Hypothalamus (tissue), 51 donors: ENCODE results near the gene DRC3.
"Not testable (repeated sequence)": the region's sequence is repeated elsewhere in the genome, so short reads cannot be mapped to it uniquely, and the experiment has no call there.

Experiments
- DNase-seq, 51 donors: peaks; one replicate each; lab custom pipeline; 2025; lab: John Stamatoyannopoulos, UW

DRC3 gene

DNA sequence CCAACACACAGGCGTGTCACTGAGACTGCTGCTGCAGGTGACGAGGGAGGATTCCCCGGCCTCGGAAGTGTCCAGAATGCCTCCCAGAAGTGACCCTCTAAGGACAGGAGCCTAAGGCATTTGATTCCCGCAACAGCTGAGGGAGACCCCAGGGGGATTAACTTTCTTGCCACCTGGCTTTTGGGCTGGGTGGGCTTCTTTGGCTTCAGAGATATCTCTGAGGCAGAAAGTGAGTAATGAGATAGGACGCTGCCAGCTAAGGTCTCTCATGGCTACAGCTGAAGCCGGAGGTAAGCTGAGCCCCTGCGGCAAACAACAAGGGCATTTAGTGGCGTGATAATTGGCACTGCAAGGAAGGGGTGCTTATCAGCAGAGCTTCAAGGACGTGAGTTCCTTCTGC is 17.0 kb downstream of the DRC3 start:
- no peak for DNase-seq

DNA sequence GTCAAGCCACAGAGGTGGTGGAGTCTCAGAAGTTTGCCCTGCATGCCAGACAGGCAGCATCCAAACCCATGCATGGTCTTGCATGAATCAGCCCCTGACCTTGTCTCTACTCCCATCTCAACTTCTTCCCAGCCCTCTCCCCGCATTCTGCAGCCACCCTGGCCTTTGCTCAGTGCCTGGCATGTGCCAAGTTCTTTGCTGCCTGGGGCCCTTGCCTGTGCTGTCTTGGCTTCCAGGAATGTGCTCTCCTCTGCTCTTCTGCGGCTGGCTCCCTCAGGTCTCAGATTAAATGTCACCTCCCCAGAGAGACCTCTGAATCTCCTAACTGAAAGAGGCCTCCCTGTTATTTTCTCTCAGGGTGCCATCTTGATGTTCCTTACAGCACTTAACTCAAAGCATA is 17.6 kb downstream of the DRC3 start:
- no peak for DNase-seq

DNA sequence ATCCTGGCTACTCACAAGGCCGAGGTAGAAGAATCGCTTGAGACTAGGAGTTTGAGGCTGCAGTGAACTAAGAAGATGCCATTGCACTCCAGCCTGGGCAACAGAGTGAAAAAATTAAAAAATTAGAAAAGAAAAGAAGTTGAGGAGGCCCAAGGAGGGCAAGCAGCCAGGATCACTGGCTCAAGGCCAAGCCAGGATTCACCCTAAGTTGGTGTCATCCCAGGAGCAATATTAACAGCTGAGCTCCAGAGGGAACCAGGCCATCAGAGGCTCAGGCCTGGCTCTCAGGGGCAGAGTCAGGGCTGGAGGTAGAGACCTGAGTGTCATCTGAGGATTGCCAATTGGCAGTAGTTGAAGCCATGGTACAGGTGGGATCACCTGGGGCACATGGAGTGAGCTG is 20.7 kb downstream of the DRC3 start:
- DNase-seq, result no peak

DNA sequence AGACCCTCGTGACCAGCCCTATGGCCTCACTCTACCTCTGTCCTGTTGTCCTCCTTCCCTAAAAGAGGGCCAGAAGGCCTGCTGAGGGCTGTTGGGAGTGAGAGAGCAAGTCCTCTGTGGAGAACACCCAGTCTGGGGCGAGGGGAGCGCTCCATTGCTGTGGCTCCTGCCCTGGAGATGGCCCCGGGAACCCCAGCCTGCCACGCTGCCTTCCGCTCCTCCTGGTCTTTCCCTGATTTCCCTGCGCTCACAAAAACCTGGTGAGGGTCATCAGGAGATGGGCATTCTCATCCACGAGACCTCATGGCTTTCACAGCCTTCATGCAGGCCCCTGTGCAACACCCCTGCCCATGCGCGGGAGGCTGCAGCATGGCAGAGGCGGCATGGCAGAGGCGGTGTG is 21.2 kb downstream of the DRC3 start:
- no peak for DNase-seq

DNA sequence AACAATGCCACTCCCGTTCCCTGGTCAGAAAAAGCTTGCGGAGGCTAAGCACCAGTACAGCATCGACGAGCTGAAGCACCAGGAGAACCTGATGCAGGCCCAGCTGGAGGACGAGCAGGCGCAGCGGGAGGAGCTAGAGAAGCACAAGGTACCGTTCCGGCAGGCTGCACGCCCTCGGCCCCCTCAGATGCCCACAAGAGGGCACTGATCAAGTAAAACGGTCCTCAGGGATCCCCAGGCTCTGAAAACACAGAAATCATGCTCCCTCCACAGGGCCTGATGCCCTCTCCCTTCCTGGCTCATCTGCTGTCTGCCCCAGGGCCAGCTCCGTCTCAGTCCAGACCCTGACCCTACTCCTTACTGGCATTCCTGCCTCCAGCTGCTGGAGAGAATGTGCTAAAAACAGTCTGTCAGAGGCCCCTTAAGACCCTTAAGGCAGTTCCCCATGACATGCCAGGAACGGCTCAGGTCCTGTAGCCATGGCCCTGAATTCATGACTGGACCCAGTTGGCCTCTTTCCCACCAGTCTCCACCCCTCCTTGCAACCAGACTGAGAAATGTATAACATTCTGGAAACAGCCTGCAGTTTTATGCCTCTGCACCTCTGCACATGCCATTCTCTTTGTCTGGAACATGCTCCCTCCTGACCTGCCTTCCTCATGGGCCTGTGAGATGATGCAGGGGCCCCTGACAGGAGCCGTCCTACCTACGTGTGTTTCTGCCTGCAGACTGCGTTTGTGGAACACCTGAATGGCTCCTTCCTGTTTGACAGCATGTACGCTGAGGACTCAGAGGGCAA is 21.8 kb downstream of the DRC3 start:
- DNase-seq, result peak in 15 of 51 donors; percentile 4 to 47 (median 15)

DNA sequence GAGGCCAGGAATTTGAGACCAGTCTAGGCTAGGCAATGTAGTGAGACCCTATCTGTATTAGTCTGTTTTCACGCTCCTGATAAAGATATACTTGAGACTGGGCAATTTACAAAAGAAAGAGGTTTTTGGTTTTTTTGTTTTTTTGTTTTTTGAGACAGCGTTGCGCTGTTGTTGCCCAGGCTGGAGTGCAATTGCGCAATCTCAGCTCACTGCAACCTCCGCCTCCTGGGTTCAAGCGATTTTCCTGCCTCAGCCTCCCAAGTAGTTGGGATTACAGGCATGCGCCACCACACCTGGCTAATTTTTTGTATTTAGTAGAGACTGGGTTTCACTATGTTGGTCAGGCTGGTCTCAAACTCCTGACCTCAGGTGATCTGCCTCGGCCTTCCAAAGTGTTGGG is 23.2 kb downstream of the DRC3 start:
- DNase-seq, result not testable (repeated sequence)

DNA sequence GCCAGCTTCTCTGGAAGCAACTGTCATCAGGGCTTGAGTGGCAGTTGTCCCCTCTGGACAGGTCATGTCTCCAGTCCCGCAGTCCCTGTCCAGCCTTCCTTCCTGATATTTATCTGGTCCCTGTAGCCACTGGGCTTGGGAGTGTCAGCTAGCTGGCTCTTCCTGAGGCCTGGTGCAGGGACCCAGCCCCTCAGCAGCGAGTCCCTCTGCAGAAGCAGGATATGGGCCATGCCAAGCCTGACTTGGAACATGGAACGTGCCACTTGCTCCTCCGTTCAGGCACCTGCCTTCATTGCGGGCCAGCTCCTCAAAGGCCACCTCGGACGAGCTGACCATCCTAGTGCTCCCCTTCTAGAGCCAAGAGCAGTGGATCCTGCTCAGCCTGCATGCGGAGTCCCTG is 26.3 kb downstream of the DRC3 start:
- DNase-seq, result no peak

DNA sequence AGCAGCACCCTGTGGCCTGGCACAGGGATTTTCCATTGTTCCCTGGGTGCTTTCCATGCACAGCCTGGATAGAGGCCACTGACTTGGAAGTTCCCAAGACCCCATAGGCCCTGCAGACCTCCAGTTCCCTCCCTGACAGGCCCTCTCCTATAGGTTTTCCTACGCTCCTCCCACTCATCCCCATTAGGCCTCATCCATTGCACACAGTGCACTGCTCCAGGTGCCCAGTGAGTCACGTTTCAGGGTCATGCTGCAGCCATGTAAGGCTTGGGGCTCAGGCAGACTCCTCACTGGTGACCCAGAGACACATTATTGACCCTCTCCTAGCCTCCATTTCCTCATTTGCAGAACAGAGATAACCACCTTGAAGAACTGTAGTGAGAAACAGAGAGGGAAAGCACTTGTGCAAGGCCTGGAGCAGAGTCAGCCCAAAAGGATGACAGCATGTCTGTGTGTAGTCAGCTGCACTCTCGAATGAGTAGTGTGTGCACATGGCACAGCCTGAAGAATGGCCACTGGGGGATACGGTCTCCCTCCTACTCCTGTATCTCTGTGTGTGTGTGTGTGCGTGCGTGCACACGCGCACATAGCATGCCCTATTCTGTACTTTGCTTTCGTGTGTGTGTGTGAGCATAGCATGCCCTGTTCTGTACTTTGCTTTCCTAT is 26.8 kb downstream of the DRC3 start:
- DNase-seq, result no peak

DNA sequence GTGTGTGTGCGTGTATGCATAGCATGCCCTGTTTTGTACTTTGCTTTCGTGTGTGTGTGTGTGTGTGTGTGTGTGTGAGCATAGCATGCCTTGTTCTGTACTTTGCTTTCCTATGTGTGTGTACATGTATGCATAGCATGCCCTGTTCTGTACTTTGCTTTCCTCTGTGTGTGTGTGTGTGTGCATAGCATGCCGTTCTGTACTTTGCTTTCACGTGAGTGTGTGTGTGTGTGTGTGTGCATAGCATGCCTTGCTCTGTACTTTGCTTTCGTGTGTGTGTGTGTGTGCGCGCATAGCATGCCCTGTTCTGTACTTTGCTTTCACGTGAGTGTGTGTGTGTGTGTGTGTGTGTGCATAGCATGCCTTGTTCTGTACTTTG is 27.4 kb downstream of the DRC3 start:
- DNase-seq, result no peak

DNA sequence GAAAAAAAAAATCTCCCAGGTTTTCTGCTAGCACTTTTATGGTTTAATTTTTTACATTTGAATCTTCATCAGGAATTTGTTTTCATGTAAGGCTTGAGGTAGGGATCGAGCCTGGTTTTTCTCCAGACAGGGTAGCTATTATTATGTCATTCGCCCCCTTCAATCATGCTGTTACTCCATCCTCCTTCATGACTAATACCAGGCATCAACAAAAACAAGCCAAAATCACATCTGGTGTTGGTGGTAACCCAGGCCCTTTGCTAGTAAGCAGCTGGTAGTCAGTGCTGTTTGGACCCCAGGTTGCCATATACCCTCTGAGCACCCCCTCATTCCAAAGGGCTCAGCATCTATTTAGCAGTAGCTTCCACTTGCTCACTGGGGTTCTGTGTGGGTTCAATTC is 29.5 kb downstream of the DRC3 start:
- no peak for DNase-seq

DNA sequence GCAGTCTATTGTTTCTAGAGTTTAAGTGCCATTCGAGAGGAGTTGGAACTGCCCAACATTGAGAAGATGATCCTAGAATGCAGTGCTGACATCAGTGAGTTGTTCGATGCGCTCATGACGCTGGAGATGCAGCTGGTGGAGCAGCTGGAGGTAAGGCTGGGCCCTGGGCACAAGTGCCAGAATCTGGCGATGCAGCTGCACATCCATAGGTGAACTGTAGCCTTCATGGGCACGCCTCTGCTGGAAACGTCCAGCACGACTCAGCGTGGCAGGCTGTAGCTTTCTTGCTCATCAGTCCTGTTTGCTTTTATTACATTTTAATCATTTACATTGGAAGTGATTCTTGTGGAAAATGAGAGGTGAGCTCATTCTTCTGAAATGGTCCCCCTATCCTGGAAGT is 31.7 kb downstream of the DRC3 start:
- no peak for DNase-seq

DNA sequence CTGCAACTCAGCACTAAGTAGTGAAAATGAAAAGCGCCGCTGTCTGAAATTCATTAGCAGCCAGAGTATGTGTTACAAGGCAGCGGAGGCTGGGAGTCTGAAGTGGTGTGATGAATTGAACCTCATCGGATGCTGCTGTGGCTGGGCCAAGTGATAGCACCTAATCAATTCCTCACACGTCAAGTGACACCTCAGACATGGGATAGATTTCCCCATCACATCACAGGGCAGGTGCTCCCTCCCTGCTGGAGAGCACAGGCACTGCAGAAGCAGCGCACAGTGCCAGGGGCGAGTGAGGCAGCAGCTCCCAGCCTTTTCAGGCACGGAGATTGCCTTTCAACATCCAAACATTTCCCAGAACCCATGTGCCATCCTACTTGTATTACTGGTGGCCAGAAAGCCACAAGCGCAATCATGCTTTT is 32.2 kb downstream of the DRC3 start:
- no peak for DNase-seq

DNA sequence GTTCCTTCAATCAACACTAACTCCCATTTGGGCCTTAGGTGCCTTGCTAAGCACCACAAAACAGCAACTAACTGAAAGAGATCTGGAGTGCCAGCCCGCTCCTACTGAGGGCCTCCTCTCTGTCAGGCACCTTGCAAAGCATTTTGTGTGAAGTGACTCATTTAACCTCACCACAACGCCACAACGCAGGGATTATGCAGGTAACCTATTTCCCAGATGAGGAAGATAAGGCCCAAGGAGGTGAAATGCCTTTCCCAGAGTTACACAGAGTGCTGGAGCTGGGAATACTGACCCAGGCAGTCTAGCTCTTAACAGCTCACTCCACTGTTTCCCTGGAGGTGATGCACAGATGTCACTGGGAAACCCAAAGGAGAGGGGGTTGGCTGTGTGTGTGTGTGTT is 32.8 kb downstream of the DRC3 start:
- DNase-seq, result no peak

DNA sequence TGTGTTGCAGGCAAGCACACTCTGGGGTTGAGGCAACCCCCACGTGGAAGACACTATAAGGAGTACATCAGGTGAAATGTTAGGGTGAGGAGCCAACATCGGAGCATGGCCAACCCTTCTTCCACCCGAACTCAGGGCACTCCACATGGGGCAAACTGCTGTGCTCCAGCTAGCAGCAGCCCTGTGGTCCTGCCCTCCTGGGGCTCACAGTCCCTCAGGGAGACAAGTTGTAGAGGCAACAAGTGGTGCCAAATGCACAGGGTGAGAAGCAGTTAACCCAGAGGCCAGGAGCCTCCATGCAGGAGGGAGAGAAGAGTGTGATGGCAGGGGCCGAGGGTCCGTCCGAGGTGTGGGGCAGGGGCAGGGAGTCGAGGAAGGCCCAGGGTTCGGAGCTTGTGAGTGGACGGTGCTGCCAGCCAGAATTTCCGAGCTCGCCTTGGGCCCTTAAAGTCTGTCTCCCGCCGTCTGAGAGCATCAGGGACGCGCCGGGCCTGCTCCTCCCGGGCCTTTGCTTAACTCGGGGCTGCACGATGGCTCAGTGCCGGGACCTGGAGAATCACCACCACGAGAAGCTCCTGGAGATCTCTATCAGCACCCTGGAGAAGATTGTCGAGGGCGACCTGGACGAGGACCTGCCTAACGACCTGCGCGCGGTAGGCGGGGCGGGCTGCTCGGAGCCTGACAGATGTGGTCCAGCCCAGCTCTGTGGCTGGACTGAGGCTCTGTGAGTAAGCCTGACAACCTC is 34.0 kb downstream of the DRC3 start:
- no peak for DNase-seq

DNA sequence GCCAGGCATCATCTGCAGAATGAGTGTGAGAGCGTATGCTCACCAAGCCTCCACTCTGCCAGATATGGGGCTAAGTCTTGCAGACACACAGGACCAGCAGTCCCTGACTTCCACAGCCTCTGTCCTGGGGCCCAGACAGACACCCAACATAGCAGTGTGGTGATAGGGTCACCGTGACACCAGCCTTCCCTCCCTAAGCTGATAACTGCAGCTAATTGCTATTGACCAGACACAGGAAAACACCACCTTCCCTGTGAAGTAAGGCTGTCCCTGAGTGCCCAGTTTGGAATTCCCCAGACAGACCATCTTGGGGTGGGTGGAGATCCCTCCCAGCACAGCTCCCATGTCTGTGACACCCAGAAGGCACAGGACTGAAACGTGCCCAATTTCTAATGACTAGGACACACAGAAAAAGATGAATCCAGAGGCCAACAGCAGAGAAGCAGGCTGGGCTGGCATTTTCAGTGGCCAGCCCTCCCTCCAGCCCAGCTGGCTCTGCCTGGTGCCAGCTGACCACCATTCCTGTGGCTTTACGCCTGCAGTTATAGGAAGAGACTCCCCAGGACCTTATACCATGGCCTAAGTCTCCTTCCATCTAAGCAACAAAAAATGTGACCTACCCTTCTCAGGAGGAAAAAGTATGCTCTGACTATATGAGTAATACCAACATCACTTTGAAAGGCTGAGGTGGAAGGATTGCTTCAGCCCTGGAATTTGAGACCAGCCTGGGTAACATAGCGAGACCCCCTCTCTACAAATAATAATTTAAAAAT is 36.0 kb downstream of the DRC3 start:
- DNase-seq, result no peak

DNA sequence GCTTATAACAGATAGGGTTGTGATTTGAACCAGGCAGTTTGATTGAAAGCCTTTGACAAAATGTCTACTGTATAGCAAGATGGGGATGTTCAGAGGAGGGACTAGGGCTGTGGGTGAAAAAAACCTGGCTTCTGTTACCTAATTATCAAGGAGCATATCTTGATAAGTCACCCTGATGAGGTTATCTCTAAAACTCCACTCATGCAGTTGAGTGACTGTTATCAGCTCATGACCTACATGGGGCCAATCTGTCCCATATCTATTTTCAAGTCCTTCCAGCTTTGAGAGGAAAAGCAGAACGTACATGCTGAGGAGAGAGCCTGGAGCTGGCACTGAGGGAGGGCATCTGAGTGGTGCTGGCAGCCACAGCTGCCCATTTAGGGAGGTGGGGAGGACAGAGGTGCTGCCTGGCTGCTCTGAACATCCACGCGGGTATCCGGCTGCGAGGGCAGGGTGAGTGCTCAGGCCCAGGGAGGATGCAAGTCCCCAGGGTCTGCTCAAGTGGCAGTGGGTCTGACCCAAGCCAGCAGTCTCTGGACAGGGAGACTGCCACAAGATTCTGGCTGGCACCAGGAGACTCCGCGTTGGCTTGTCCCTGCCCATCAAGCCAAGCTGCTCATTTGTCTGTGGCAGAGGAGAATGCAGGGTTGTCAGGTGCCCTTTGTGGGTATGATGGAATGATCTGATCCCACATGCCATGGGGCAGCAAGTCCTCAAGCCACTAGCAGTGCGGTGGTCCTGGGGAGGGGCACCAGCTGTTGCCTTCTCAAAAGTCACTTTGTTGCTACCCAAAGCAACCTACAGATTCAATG is 37.2 kb downstream of the DRC3 start:
- no peak for DNase-seq

DNA sequence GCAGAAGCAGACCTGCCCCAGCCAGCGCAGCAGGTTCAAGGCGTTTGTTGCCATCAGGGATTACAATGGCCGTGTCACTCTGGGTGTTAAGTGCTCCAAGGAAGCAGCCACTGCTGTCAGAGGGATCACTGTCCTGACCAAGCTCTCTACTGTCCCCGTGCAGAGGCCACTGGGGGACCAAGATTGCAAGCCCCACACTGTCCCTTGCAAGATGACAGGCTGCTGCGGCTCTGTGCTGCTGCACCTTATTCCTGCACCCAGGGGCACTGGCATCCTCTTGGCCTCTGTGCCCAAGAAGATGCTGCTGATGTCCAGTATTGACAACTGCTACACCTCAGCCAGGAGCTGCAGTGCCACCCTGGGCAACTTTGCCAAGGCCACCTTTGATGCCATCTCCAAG is 38.6 kb downstream of the DRC3 start:
- DNase-seq, result no peak

DNA sequence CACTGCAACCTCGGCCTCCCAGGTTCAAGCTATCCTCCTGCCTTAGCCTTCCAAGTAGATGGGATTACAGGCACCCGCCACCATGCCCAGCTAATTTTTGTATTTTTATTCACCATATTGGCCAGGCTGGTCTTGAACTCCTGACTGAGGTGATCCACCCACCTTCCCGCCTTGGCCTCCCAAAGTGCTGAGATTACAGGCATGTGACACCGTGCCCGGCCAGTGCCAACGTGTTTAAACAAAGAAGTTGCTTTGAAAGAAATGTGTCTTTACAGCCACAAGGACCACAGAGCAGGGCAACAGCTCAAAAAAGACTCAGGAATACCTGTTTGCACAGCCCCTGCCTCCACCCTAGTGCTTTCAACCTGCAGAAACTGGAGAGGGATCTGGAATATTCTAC is 41.3 kb downstream of the DRC3 start:
- DNase-seq, result no peak

DNA sequence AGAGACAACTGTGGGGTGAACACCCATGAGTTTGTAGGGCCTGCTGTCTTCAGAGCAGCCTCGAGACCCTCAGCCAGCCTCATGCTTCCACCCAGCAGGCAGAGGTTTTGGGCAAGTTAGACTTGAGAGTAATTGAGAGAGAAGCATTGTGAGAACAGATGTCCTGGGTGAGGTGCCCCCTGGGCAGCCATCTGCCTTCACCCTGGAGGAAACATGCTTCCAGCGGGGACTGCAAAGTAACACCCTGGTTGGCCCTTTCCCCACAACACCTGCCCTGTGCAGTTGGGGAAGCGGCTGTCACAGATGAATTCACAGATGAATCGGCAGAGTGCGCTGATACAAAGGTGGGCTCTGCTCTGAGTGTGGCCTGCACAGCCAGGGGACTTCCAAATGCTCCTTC is 42.9 kb downstream of the DRC3 start:
- DNase-seq, result no peak

DNA sequence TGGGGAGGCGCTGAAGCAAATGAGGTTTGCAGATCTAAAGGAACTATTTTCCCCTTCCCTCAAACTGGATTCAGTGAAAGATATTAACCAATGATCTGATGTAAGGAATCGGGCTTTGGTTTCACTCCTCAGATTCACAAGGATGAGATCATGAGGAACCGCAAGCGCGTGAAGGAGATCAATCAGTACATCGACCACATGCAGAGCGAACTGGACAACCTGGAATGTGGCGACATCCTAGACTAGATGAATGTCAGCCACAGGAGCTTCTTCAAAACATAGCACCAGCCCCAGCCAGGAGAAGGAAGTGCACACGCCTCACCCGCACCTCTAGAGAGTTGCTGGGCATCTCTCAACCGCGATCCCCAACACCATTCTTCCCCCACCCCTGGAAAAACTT is 43.8 kb downstream of the DRC3 start:
- no peak for DNase-seq
